Mesothelial cell of epicardium (in vitro differentiated cells): ENCODE data around the gene TPK1. TPM values are rescaled to one million over a fixed set of nuclear protein-coding genes. Genes with fewer than 3 reads are reported as not detected.

Source experiments
- DNase-seq, 2 experiments: peaks; one replicate each; pipeline ENCODE4 v3.0.0; 2021; ENCODE audit warnings: low spot score in 2 of 2; ENCODE audit not compliant: unreplicated experiment in 2 of 2
- H3K27ac Mint-ChIP-seq: 2 replicates; pipeline ENCODE4 v1.8.0; 2021; ENCODE audit warnings: mixed read lengths
- H3K27me3 Mint-ChIP-seq: 2 replicates; pipeline ENCODE4 v1.8.0; 2021; ENCODE audit warnings: low read depth, mixed read lengths
- H3K36me3 Mint-ChIP-seq: 2 replicates; pipeline ENCODE4 v1.8.0; 2021; ENCODE audit warnings: mixed read lengths
- H3K4me1 Mint-ChIP-seq: 2 replicates; pipeline ENCODE4 v1.8.0; 2021; ENCODE audit warnings: mixed read lengths
- H3K4me3 Mint-ChIP-seq: 2 replicates; pipeline ENCODE4 v1.8.0; 2021; ENCODE audit warnings: mild to moderate bottlenecking, moderate library complexity, mixed read lengths
- H3K9me3 Mint-ChIP-seq: 2 replicates; pipeline ENCODE4 v1.8.0; 2021; ENCODE audit warnings: mixed read lengths
- CTCF ChIP-seq: fragments of 200-600 bp; sonication (generic); IDR thresholded peaks from one replicate; pipeline ENCODE4 v1.5.0; 2021; ENCODE audit warnings: antibody characterized with exemption; ENCODE audit not compliant: unreplicated experiment
- total RNA-seq: library from RNA; stranded (reverse); gene quantifications from 3 replicates; pipeline ENCODE4 v1.2.1, GENCODE V29; 2021

The TPK1 gene
- total RNA-seq, 1 donor from 2014 or later = 3.3 TPM

- Mint-ChIP-seq H3K9me3 (no peaks in the 10 kb centered on the region), H3K4me1 (no peaks in the 10 kb centered on the region), H3K4me3 (no peak overlapping the region), H3K27me3 (no peaks in the 10 kb centered on the region), H3K27ac (no peak overlapping the region), H3K36me3 (no peaks in the 10 kb centered on the region)
- no peak for TF ChIP-seq CTCF
- no peak for DNase-seq
Measured at GRCh38 chr7:144710791-144711190, 125.1 kb downstream of the TPK1 start.

- H3K9me3 Mint-ChIP-seq = no peaks in the 10 kb centered on the region
- H3K4me3 Mint-ChIP-seq = no peak overlapping the region
- H3K27me3 Mint-ChIP-seq = no peaks in the 10 kb centered on the region
- H3K27ac Mint-ChIP-seq = no peak overlapping the region
- DNase-seq = no peak
- H3K36me3 Mint-ChIP-seq = no peaks in the 10 kb centered on the region
- no peaks in the 10 kb centered on the region for H3K4me1 Mint-ChIP-seq
- TF ChIP-seq CTCF = no peak
Measured at GRCh38 chr7:144709066-144709465, 126.8 kb downstream of the TPK1 start.

GRCh38 chr7:144691240-144691639 is 144.6 kb downstream of the TPK1 start:
- Mint-ChIP-seq H3K36me3 (no peaks in the 10 kb centered on the region), H3K27ac (no peak overlapping the region), H3K9me3 (peaks cover 6% of the 10 kb centered on the region), H3K4me1 (no peaks in the 10 kb centered on the region), H3K4me3 (no peak overlapping the region), H3K27me3 (peaks cover 7% of the 10 kb centered on the region)
- no peak for DNase-seq
- TF ChIP-seq CTCF = no peak

- no peak for TF ChIP-seq CTCF
- no peaks in the 10 kb centered on the region for H3K36me3 Mint-ChIP-seq
- no peak overlapping the region for H3K4me3 Mint-ChIP-seq
- H3K27me3 Mint-ChIP-seq = no peaks in the 10 kb centered on the region
- H3K27ac Mint-ChIP-seq = no peak overlapping the region
- peaks cover 4% of the 10 kb centered on the region for H3K4me1 Mint-ChIP-seq
- no peak for DNase-seq
- no peaks in the 10 kb centered on the region for H3K9me3 Mint-ChIP-seq
Measured at GRCh38 chr7:144682581-144683280, 153.1 kb downstream of the TPK1 start.

GRCh38 chr7:144676492-144676891 is 159.4 kb downstream of the TPK1 start:
- no peak for TF ChIP-seq CTCF
- H3K9me3 Mint-ChIP-seq = no peaks in the 10 kb centered on the region
- H3K27me3 Mint-ChIP-seq = no peaks in the 10 kb centered on the region
- no peak overlapping the region for H3K27ac Mint-ChIP-seq
- no peak for DNase-seq
- H3K4me3 Mint-ChIP-seq = no peak overlapping the region
- H3K4me1 Mint-ChIP-seq = peaks cover 2% of the 10 kb centered on the region
- H3K36me3 Mint-ChIP-seq = no peaks in the 10 kb centered on the region
